ENCODE measurements around the gene AKT3. TPM values are rescaled to one million over a fixed set of nuclear protein-coding genes. Genes with fewer than 3 reads are reported as not detected.

AKT3 gene
- total RNA-seq, 2 donors from 2014 or later, result 46.0 to 85.8 TPM

GRCh38 chr1:243572940-243573339 lies 277.1 kb downstream of the AKT3 start:
- Histone ChIP-seq H3K4me1 (ENCODE audit: control insufficient read depth in 1 of 2, low read depth in 2 of 2) (peaks cover 0 to 8% of the 10 kb centered on the region in 2 donors), H3K27me3 (replicated peaks; ENCODE audit: insufficient read depth) (no peaks in the 10 kb centered on the region), H3K4me3 (no peak overlapping the region), H3K36me3 (peaks cover 4% of the 10 kb centered on the region), H3K27ac (no peak overlapping the region), H3K9me3 (peaks cover 5% of the 10 kb centered on the region)
- no peak for TF ChIP-seq CTCF (IDR thresholded peaks at IDR 0.05)
- ATAC-seq (ENCODE audit: insufficient number of reproducible peaks, low FRiP score, low read depth) (no peak), DNase-seq (ENCODE audit: low spot score) (no peak)

DNA sequence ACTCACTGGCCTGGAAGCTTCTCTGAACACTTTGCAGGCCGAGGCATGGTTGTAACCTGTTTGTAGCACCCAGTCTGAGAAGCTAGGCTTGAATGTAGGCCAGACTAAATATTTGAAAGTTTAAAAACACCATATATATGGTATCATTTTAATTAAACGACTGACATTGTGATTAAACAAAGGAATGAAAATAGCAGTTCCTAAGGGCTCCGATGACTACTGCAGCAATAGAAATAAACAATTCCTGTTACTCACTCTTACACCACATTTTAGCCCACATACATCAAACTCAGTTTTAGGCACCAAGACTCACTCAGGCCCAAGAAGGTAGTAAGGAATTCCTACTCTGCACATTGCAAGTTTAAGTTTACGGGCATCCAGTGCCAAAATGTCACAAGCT lies 281.2 kb downstream of the AKT3 start:
- H3K9me3 ChIP-seq, result no peaks in the 10 kb centered on the region
- peaks cover 4% of the 10 kb centered on the region for H3K36me3 ChIP-seq
- no peak overlapping the region for H3K27ac ChIP-seq
- TF ChIP-seq CTCF (IDR thresholded peaks at IDR 0.05), result no peak
- DNase-seq (ENCODE audit: low spot score) (no peak), ATAC-seq (ENCODE audit: insufficient number of reproducible peaks, low FRiP score, low read depth) (no peak)
- H3K27me3 ChIP-seq (replicated peaks; ENCODE audit: insufficient read depth), result no peaks in the 10 kb centered on the region
- peaks cover 0 to 8% of the 10 kb centered on the region in 2 donors for H3K4me1 ChIP-seq (ENCODE audit: control insufficient read depth in 1 of 2, low read depth in 2 of 2)
- H3K4me3 ChIP-seq, result no peak overlapping the region

GRCh38 chr1:243564814-243565213 lies 285.2 kb downstream of the AKT3 start:
- H3K27me3 ChIP-seq (replicated peaks; ENCODE audit: insufficient read depth), result no peaks in the 10 kb centered on the region
- no peak for TF ChIP-seq CTCF (IDR thresholded peaks at IDR 0.05)
- H3K4me1 ChIP-seq (ENCODE audit: control insufficient read depth in 1 of 2, low read depth in 2 of 2), result peaks cover 0 to 8% of the 10 kb centered on the region in 2 donors
- no peaks in the 10 kb centered on the region for H3K9me3 ChIP-seq
- H3K27ac ChIP-seq, result no peak overlapping the region
- peaks cover 7% of the 10 kb centered on the region for H3K36me3 ChIP-seq
- H3K4me3 ChIP-seq, result no peak overlapping the region
- ATAC-seq (ENCODE audit: insufficient number of reproducible peaks, low FRiP score, low read depth) (no peak), DNase-seq (ENCODE audit: low spot score) (no peak)

- no peak overlapping the region for H3K4me3 ChIP-seq
- H3K36me3 ChIP-seq, result peaks cover 7% of the 10 kb centered on the region
- no peak for TF ChIP-seq CTCF (IDR thresholded peaks at IDR 0.05)
- peaks cover 0 to 6% of the 10 kb centered on the region in 2 donors for H3K4me1 ChIP-seq (ENCODE audit: control insufficient read depth in 1 of 2, low read depth in 2 of 2)
- no peak for DNase-seq (ENCODE audit: low spot score)
- H3K27me3 ChIP-seq (replicated peaks; ENCODE audit: insufficient read depth), result no peaks in the 10 kb centered on the region
- H3K27ac ChIP-seq, result no peak overlapping the region
- no peaks in the 10 kb centered on the region for H3K9me3 ChIP-seq
- no peak for ATAC-seq (ENCODE audit: insufficient number of reproducible peaks, low FRiP score, low read depth)
These were observed 286.3 kb downstream of the AKT3 start for GRCh38 chr1:243563732-243564131.

- Histone ChIP-seq H3K9me3 (no peaks in the 10 kb centered on the region), H3K36me3 (peaks cover 7% of the 10 kb centered on the region), H3K27me3 (replicated peaks; ENCODE audit: insufficient read depth) (no peaks in the 10 kb centered on the region), H3K27ac (no peak overlapping the region), H3K4me3 (no peak overlapping the region), H3K4me1 (ENCODE audit: control insufficient read depth in 1 of 2, low read depth in 2 of 2) (peaks cover 0 to 5% of the 10 kb centered on the region in 2 donors)
- DNase-seq (ENCODE audit: low spot score) (no peak), ATAC-seq (ENCODE audit: insufficient number of reproducible peaks, low FRiP score, low read depth) (no peak)
- no peak for TF ChIP-seq CTCF (IDR thresholded peaks at IDR 0.05)
These were observed 287.6 kb downstream of the AKT3 start for GRCh38 chr1:243562473-243562872.

Measured in thoracic aorta (tissue), 2 donors.